Upper lobe of left lung (tissue), 6 donors: ENCODE data around the gene PAX9. TPM values are rescaled to one million over a fixed set of nuclear protein-coding genes. Genes with fewer than 3 reads are reported as not detected.

Experiments
- ATAC-seq, 2 donors: fragments of 200-7000 bp; cut with Tn5 transposase; one replicate each; pipeline ENCODE4 v1.9.1; 2022; ENCODE audit warnings: mild to moderate bottlenecking in 2 of 2, moderate library complexity in 2 of 2; ENCODE audit not compliant: low FRiP score in 2 of 2
- DNase-seq, 2 donors: peaks; one replicate each; pipeline ENCODE4 v3.0.0-alpha.2; 2019 to 2020
- H3K27ac ChIP-seq, 4 donors: fragments of 200-600 bp; sonication (generic); one replicate each; pipeline ENCODE4 v1.5.1; 2016 to 2019
- H3K27me3 ChIP-seq, 4 donors: fragments of 200-600 bp; sonication (generic); one replicate each; pipeline ENCODE4 v1.5.1; 2017 to 2019
- H3K36me3 ChIP-seq, 4 donors: fragments of 200-600 bp; sonication (generic); one replicate each; pipeline ENCODE4 v1.5.1; 2016 to 2019
- H3K4me1 ChIP-seq, 4 donors: fragments of 200-600 bp; sonication (generic); one replicate each; pipeline ENCODE4 v1.5.1; 2018 to 2019
- H3K4me3 ChIP-seq, 4 donors: fragments of 200-600 bp; sonication (generic); one replicate each; pipeline ENCODE4 v1.5.1; 2017 to 2019; ENCODE audit warnings: mild to moderate bottlenecking in 2 of 4, moderate library complexity in 1 of 4
- H3K9me3 ChIP-seq, 4 donors: fragments of 200-600 bp; sonication (generic); one replicate each; pipeline ENCODE4 v1.5.1; 2018 to 2019
- EP300 ChIP-seq, 4 donors: sonication (generic); formaldehyde crosslinking; IDR thresholded peaks; one replicate each; pipeline ENCODE4 v1.5.1; 2017; ENCODE audit warnings: antibody characterized with exemption in 4 of 4, control low read depth in 2 of 4
- POLR2A ChIP-seq, 4 donors: fragments of 450-650 bp; IDR thresholded peaks; one replicate each; pipeline ENCODE4 v1.5.1; 2016 to 2017; ENCODE audit warnings: antibody characterized with exemption in 4 of 4, mild to moderate bottlenecking in 2 of 4
- POLR2AphosphoS5 ChIP-seq, 2 donors: sonication (generic); formaldehyde crosslinking; IDR thresholded peaks; one replicate each; pipeline ENCODE4 v1.5.1; 2017; ENCODE audit warnings: antibody characterized with exemption in 2 of 2
- WGBS, 2 donors: methylation state at CpG; one replicate each; pipeline ENCODE4 v1.1.5; 2017 to 2018; 5-methylcytosine and 5-hydroxymethylcytosine counted together
- total RNA-seq, 6 donors: library from RNA; depleted of rRNA in 4 of 6; stranded (reverse); fragments of >200 nt in 4 of 6; gene quantifications; one replicate each; pipeline versions ENCODE4 v1.1.0 to v1.2.1, GENCODE V29; 2016 to 2021
- TF ChIP-seq, protein P1 (sequence below), 6 experiments: fragments of 450-650 bp in 4 of 6; fragments of 200-600 bp in 2 of 6; sonication (generic) in 2 of 6; IDR thresholded peaks; one replicate each; pipeline ENCODE4 v1.5.1; 2016 to 2019; ENCODE audit warnings: antibody characterized with exemption in 6 of 6
- donor health status: DM: no; HTN: no; CAD: no; lungs with moderate emphysema.
- donor health status: DM: no; HTN: yes; CAD: no; lungs with severe emphysema.

The PAX9 gene
- total RNA-seq, 6 donors from 2014 or later, result 0.83 to 12.7 (median 4.7) TPM

DNA sequence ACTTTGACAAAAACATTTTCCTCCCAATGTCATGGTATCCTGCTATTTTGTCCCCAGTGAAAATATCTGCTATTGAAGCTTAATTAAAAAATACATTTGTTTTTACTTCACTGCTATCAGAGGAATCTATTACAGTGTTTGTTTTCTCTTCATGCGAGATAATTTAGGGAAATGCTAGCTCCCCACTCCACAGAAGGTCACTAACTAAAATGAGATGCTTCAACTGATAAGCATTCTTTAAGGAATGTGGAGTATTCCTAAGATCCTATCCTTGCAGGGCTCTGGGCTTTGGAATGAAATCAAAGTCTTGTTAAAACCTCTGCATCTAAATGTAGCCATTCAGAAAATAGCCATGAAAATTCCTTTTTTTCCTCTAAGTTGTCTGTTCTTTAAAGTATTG lies 39.5 kb downstream of the PAX9 start:
- no peak overlapping the region for H3K4me3 ChIP-seq
- no peaks in the 10 kb centered on the region for H3K4me1 ChIP-seq
- no peak overlapping the region for H3K27ac ChIP-seq
- H3K9me3 ChIP-seq, result no peaks in the 10 kb centered on the region
- H3K36me3 ChIP-seq, result no peaks in the 10 kb centered on the region
- 24 to 29% methylated on average over 1 of the region's 1 CpG for WGBS, 2 donors
- no peaks in the 10 kb centered on the region for H3K27me3 ChIP-seq
- no peak for DNase-seq
- TF ChIP-seq POLR2A (IDR thresholded peaks at IDR 0.05) (no peak), POLR2AphosphoS5 (IDR thresholded peaks at IDR 0.05) (no peak), EP300 (IDR thresholded peaks at IDR 0.05) (no peak)
- TF ChIP-seq, protein P1, sequence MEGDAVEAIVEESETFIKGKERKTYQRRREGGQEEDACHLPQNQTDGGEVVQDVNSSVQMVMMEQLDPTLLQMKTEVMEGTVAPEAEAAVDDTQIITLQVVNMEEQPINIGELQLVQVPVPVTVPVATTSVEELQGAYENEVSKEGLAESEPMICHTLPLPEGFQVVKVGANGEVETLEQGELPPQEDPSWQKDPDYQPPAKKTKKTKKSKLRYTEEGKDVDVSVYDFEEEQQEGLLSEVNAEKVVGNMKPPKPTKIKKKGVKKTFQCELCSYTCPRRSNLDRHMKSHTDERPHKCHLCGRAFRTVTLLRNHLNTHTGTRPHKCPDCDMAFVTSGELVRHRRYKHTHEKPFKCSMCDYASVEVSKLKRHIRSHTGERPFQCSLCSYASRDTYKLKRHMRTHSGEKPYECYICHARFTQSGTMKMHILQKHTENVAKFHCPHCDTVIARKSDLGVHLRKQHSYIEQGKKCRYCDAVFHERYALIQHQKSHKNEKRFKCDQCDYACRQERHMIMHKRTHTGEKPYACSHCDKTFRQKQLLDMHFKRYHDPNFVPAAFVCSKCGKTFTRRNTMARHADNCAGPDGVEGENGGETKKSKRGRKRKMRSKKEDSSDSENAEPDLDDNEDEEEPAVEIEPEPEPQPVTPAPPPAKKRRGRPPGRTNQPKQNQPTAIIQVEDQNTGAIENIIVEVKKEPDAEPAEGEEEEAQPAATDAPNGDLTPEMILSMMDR (IDR thresholded peaks at IDR 0.05), result no peak
- ATAC-seq, result no peak

DNA sequence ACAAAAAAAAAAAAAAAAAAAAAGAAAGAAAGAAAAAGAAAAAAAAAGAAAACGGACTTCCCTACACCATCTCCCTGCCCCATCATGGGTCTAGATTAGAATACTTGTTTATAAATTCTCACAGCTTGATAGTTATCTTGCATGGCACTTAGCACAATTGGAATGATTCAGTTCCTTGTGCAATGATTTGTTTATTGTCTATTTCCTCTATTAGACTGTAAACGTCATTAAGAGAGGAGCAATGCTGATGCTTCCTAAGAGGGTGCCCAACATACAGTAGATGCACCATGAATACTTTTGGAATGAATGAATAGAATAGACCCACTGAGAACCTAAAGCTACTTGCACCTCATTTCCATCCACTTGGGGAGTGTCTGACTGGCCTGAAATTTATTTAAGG lies 40.8 kb downstream of the PAX9 start:
- DNase-seq (no peak), ATAC-seq (no peak)
- Histone ChIP-seq H3K9me3 (no peaks in the 10 kb centered on the region), H3K27me3 (no peaks in the 10 kb centered on the region), H3K36me3 (no peaks in the 10 kb centered on the region), H3K4me1 (no peaks in the 10 kb centered on the region), H3K27ac (no peak overlapping the region), H3K4me3 (no peak overlapping the region)
- TF ChIP-seq, protein P1 (IDR thresholded peaks at IDR 0.05), result no peak
- no peak for TF ChIP-seq POLR2A (IDR thresholded peaks at IDR 0.05)
- TF ChIP-seq POLR2AphosphoS5 (IDR thresholded peaks at IDR 0.05), result no peak
- no peak for TF ChIP-seq EP300 (IDR thresholded peaks at IDR 0.05)
- WGBS, 2 donors, result 57 to 66% methylated on average over 2 of the region's 2 CpGs

DNA sequence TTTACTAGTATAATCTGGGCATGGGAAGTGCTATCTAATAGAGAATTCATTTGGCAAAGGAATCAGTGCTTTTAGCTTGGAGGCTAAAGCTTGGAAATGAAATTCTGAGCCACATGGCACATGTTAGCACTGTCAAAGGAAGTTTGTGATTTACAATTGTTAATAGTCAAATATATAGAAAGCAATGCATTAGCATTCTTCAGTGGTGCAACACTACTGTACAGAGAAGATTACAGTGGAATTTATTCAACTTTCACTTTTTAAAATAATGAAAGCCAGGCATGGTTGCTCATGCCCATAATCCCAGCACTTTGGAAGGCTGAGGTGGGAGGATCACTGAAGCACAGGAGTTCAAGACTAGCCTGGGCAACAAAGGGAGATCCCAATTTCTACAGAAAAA lies 45.9 kb downstream of the PAX9 start:
- ATAC-seq (no peak), DNase-seq (no peak)
- H3K27me3 ChIP-seq, result no peaks in the 10 kb centered on the region
- no peaks in the 10 kb centered on the region for H3K4me1 ChIP-seq
- TF ChIP-seq, protein P1 (IDR thresholded peaks at IDR 0.05), result no peak
- no peak for TF ChIP-seq POLR2AphosphoS5 (IDR thresholded peaks at IDR 0.05)
- TF ChIP-seq EP300 (IDR thresholded peaks at IDR 0.05), result no peak
- no peak for TF ChIP-seq POLR2A (IDR thresholded peaks at IDR 0.05)
- no peaks in the 10 kb centered on the region for H3K9me3 ChIP-seq
- H3K4me3 ChIP-seq, result no peak overlapping the region
- H3K27ac ChIP-seq, result no peak overlapping the region
- H3K36me3 ChIP-seq, result no peaks in the 10 kb centered on the region

DNA sequence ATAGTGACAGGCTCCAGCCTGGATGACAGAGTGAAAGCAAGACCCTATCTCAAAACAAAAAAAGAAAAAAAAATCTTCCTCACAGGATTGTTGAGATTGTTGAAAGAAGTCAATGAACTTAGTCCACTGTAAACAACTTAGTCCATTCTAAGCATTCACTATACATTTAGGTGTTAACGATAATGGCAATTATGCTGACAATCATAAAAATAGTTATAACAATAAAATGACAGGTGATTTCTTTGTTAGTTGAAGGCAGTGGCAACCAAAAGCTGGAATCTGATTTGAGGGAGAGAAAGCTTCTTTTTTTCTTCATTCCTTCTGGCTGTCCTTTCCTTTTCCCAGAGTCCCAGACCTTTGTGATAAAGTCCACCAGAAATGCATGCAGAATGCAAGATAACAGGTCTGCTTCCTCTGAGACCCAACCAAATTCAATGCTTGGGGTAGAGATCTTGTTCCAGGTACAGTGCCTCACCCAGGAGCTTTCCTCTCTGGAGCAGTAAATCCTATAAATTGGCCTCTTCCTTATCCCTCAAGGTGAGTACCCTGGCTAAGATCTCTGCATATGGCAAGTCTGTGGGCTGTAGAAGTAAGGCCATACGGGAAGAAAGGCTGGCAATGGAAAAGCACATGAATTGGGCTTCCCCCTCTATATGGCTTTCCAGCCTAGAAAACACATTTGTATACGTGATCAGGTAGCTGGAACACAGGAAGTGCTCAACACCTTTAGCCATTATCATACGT lies 52.5 kb downstream of the PAX9 start:
- Histone ChIP-seq H3K36me3 (no peaks in the 10 kb centered on the region), H3K9me3 (no peaks in the 10 kb centered on the region), H3K4me3 (no peak overlapping the region), H3K27me3 (no peaks in the 10 kb centered on the region), H3K27ac (no peak overlapping the region), H3K4me1 (no peaks in the 10 kb centered on the region)
- 78 to 80% methylated on average over 4 of the region's 4 CpGs for WGBS, 2 donors
- TF ChIP-seq POLR2A (IDR thresholded peaks at IDR 0.05) (no peak), EP300 (IDR thresholded peaks at IDR 0.05) (no peak), POLR2AphosphoS5 (IDR thresholded peaks at IDR 0.05) (no peak)
- TF ChIP-seq, protein P1 (IDR thresholded peaks at IDR 0.05), result no peak
- DNase-seq (no peak), ATAC-seq (no peak)

DNA sequence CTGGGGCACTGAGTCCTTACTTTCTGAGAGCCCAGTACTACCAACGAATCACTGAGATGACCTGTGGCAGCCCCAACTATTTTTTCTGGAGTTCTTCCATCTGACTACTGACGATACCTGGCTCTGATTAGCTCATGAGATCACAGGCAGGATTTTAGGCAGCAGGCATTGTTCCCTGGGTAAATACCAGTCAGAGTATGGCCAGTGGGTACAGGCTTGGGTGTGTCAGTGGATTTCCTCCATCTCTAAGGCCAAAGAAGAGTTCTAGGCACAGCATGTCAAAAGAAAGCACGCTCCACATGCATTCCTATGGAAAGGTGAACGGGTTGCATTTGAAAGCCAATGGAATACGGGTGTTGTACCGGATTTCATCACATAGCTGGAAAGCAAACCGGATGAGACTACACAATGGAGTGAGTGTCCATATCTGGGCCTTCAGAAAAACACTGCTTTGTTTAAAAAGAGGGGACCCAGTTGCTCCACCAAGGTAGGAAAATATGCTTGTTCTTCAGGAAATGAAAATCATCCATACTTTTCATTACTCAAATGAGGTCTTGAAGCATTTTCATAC lies 55.0 kb downstream of the PAX9 start:
- H3K27me3 ChIP-seq, result no peaks in the 10 kb centered on the region
- no peak for ATAC-seq
- H3K9me3 ChIP-seq, result no peaks in the 10 kb centered on the region
- 88 to 89% methylated on average over 6 to 7 of the region's 7 CpGs for WGBS, 2 donors
- no peaks in the 10 kb centered on the region for H3K4me1 ChIP-seq
- TF ChIP-seq POLR2A (IDR thresholded peaks at IDR 0.05), result no peak
- TF ChIP-seq, protein P1 (IDR thresholded peaks at IDR 0.05), result no peak
- TF ChIP-seq EP300 (IDR thresholded peaks at IDR 0.05), result no peak
- TF ChIP-seq POLR2AphosphoS5 (IDR thresholded peaks at IDR 0.05), result no peak
- DNase-seq, result no peak
- H3K27ac ChIP-seq, result no peak overlapping the region
- no peaks in the 10 kb centered on the region for H3K36me3 ChIP-seq
- H3K4me3 ChIP-seq, result no peak overlapping the region
